K562 (cell line): ENCODE measurements around the gene CSF1R. TPM values are rescaled to one million over a fixed set of nuclear protein-coding genes. Genes with fewer than 3 reads are reported as not detected.
"Not testable (repeated sequence)": the region's sequence is repeated elsewhere in the genome, so short reads cannot be mapped to it uniquely, and the experiment has no call there.

Source experiments
- ATF1 ChIP-seq, 2 experiments: fragments of 450-650 bp in 1 of 2; IDR thresholded peaks; 2 replicates each; pipeline ENCODE4 v1.6.1; 2016; ENCODE audit warnings: missing compliant biosample characterization in 1 of 2, missing genetic modification characterization in 1 of 2
- CC2D1A ChIP-seq: fragments of 450-650 bp; IDR thresholded peaks from 2 replicates; pipeline ENCODE4 v1.6.1; 2017; ENCODE audit warnings: mild to moderate bottlenecking
- DACH1 ChIP-seq: fragments of 450-650 bp; IDR thresholded peaks from 2 replicates; pipeline ENCODE4 v1.6.1; 2018; ENCODE audit not compliant: partially characterized antibody
- GTF2E2 ChIP-seq: fragments of 200-800 bp; sonication (Bioruptor generic); IDR thresholded peaks from 2 replicates; pipeline ENCODE4 v1.6.1; 2016; ENCODE audit warnings: missing genetic modification characterization, missing compliant biosample characterization
- HLTF ChIP-seq: fragments of 450-650 bp; IDR thresholded peaks from 2 replicates; pipeline ENCODE4 v1.6.1; 2016
- MECOM ChIP-seq: fragments of 250-450 bp; sonication (Bioruptor Pico); IDR thresholded peaks from 2 replicates; pipeline ENCODE4 v1.8.0; 2022; ENCODE audit warnings: inconsistent platforms
- NR2C1 ChIP-seq, 2 experiments: fragments of 450-650 bp; IDR thresholded peaks; 2 replicates each; pipeline ENCODE4 v1.6.1; 2017; ENCODE audit warnings: mild to moderate bottlenecking in 2 of 2, antibody characterized with exemption in 1 of 2, inconsistent platforms in 1 of 2, missing compliant biosample characterization in 1 of 2, missing genetic modification characterization in 1 of 2
- RBFOX2 ChIP-seq: fragments of 200-400 bp; formaldehyde crosslinking; IDR thresholded peaks from 2 replicates; pipeline ENCODE4 v1.6.1; 2017; ENCODE audit warnings: low read depth, mild to moderate bottlenecking, low read length, moderate library complexity
- SMARCA4 ChIP-seq: fragments of 450-650 bp; IDR thresholded peaks from 2 replicates; pipeline ENCODE4 v1.6.1; 2016
- SPI1 ChIP-seq: IDR thresholded peaks from 2 replicates; pipeline ENCODE4 v1.6.1; 2011; ENCODE audit warnings: low read depth, low read length, control low read depth, borderline replicate concordance
- TAL1 ChIP-seq: fragments of 450-650 bp; IDR thresholded peaks from 2 replicates; pipeline ENCODE4 v1.6.1; 2016; ENCODE audit warnings: mild to moderate bottlenecking
- ZBED1 ChIP-seq: IDR thresholded peaks from 2 replicates; pipeline ENCODE4 v1.6.1; 2014
- ZNF224 ChIP-seq: sonication (generic); formaldehyde crosslinking; IDR thresholded peaks from 2 replicates; pipeline ENCODE4 v1.8.0; 2022; ENCODE audit warnings: mild to moderate bottlenecking, missing genetic modification reagents
- ZNF324 ChIP-seq: fragments of 250-450 bp; sonication (Bioruptor Pico); IDR thresholded peaks from 2 replicates; pipeline ENCODE4 v1.4.0; 2020; ENCODE audit warnings: mild to moderate bottlenecking
- polyA plus RNA-seq, 8 experiments: library from polyadenylated mRNA; depleted of rRNA in 4 of 8; stranded (reverse) in 5 of 8; unstranded in 3 of 8; fragments of >200 nt; fragmentation: Nextera tagmentation in 2 of 8; fragmentation: Illumina TruSeq in 1 of 8; extraction: Ambion mirVana in 2 of 8; extraction: Trizol in 1 of 8; gene quantifications; 2 replicates each; pipeline versions ENCODE4 v1.2.1 to v1.2.3, GENCODE V29; 2011 to 2014; ENCODE audit warnings: inconsistent platforms in 1 of 8, missing spikeins in 1 of 8
- total RNA-seq, 7 experiments: library from RNA; depleted of rRNA in 6 of 7; stranded (reverse); fragments of >200 nt in 6 of 7; fragmentation: Illumina TruSeq in 2 of 7; extraction: Trizol in 2 of 7; gene quantifications; 2 replicates each; pipeline versions ENCODE4 v1.2.1 to v1.2.3, GENCODE V29; 2011 to 2021; ENCODE audit warnings: low replicate concordance in 1 of 7
- TF ChIP-seq, protein P1 (sequence below), 2 experiments: IDR thresholded peaks; 2 replicates each; pipeline ENCODE4 v1.6.1; 2011; ENCODE audit warnings: borderline replicate concordance in 1 of 2, control low read depth in 1 of 2, low read depth in 1 of 2, low read length in 1 of 2, mild to moderate bottlenecking in 1 of 2, mixed read lengths in 1 of 2, moderate library complexity in 1 of 2; ENCODE audit not compliant: insufficient read depth in 1 of 2, insufficient read length in 1 of 2, poor library complexity in 1 of 2, severe bottlenecking in 1 of 2; ENCODE audit errors: extremely low read depth in 1 of 2
- TF ChIP-seq, protein P2 (sequence below): sonication (generic); formaldehyde crosslinking; IDR thresholded peaks from 2 replicates; pipeline ENCODE4 v1.8.0; 2023; ENCODE audit warnings: mild to moderate bottlenecking, missing genetic modification reagents
- TF ChIP-seq, protein P3 (sequence below): conservative IDR thresholded peaks from 2 replicates; pipeline ENCODE4 v1.6.1; 2011; ENCODE audit warnings: low read depth, mild to moderate bottlenecking, low read length; ENCODE audit not compliant: control insufficient read depth
- TF ChIP-seq, protein P4 (sequence below): fragments of 250-450 bp; sonication (Bioruptor Pico); IDR thresholded peaks from 2 replicates; pipeline ENCODE4 v1.4.0; 2020

CSF1R gene
- total and polyA plus RNA-seq, 9 of the 15 experiments (the other 6 are each of a cell fraction or from before 2014, with no cell fraction given): 0.03 to 0.64 (median 0.20) TPM; not detected in 6

DNA sequence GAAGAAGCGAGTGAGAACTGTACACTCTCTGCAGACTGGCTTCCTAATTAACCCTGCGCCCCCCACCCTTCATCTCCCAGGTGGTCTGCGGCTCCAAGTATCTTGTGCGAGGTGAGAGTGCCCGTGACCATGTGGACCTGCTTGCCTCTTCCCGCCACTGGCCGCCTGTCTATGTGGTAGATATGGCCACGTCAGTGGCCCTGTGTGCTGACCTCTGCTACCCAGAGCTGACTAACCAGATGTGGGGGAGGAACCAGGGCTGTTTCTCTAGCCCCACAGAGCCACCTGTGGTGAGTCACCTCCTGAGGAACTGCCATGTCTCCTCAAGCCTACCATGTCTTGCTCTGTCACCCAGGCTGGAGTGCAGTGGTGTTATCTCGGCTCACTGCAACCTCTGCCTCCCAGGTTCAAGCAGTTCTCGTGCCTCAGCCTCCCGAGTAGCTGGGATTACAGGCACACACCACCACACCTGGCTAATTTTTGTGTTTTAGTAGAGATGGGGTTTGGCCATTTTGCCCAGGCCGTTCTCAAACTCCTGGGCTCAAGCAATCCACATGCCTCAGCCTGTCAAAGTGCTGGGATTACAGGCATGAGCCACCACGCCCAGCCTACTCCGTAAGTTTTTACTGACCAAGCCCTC lies 36.1 kb downstream of the CSF1R start (continued):
- TF ChIP-seq GTF2E2 (tag) (peak; percentile 52; the same call in 1 of the 2 replicates), ZNF324 (CRISPR knock-in tag) (peak; percentile 43; the same call in 1 of the 2 replicates), DACH1 (peak; percentile 48), MECOM (0 out of 2 replicates have a peak, but pooled peaks have one; percentile 17), CC2D1A (peak; percentile 49; the same call in 1 of the 2 replicates), ZNF224 (CRISPR knock-in tag) (0 out of 2 replicates have a peak, but pooled peaks have one; percentile 11), SMARCA4 (peak; percentile 97), ZBED1 (0 out of 2 replicates have a peak, but pooled peaks have one; percentile 64), HLTF (0 out of 2 replicates have a peak, but pooled peaks have one; percentile 65), ATF1 (tag; IDR thresholded peaks at IDR 0.05) (peak; percentile 84), RBFOX2 (peak; percentile 56), NR2C1 (IDR thresholded peaks at IDR 0.05) (peak; percentile 80), NR2C1 (tag; IDR thresholded peaks at IDR 0.05) (peak; percentile 86), SPI1 (peak; percentile 71; the same call in 1 of the 2 replicates), TAL1 (peak; percentile 74)
- TF ChIP-seq, protein P1, sequence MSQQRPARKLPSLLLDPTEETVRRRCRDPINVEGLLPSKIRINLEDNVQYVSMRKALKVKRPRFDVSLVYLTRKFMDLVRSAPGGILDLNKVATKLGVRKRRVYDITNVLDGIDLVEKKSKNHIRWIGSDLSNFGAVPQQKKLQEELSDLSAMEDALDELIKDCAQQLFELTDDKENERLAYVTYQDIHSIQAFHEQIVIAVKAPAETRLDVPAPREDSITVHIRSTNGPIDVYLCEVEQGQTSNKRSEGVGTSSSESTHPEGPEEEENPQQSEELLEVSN (IDR thresholded peaks at IDR 0.05; ENCODE audit: borderline replicate concordance in 1 of 2, extremely low read depth in 1 of 2, insufficient read depth in 1 of 2, insufficient read length in 1 of 2, low read depth in 1 of 2, low read length in 1 of 2, poor library complexity in 1 of 2, severe bottlenecking in 1 of 2): peak; percentile 98 to 100
- TF ChIP-seq ATF1 (CRISPR knock-in tag; IDR thresholded peaks at IDR 0.05): not testable (repeated sequence)
- TF ChIP-seq, protein P2, sequence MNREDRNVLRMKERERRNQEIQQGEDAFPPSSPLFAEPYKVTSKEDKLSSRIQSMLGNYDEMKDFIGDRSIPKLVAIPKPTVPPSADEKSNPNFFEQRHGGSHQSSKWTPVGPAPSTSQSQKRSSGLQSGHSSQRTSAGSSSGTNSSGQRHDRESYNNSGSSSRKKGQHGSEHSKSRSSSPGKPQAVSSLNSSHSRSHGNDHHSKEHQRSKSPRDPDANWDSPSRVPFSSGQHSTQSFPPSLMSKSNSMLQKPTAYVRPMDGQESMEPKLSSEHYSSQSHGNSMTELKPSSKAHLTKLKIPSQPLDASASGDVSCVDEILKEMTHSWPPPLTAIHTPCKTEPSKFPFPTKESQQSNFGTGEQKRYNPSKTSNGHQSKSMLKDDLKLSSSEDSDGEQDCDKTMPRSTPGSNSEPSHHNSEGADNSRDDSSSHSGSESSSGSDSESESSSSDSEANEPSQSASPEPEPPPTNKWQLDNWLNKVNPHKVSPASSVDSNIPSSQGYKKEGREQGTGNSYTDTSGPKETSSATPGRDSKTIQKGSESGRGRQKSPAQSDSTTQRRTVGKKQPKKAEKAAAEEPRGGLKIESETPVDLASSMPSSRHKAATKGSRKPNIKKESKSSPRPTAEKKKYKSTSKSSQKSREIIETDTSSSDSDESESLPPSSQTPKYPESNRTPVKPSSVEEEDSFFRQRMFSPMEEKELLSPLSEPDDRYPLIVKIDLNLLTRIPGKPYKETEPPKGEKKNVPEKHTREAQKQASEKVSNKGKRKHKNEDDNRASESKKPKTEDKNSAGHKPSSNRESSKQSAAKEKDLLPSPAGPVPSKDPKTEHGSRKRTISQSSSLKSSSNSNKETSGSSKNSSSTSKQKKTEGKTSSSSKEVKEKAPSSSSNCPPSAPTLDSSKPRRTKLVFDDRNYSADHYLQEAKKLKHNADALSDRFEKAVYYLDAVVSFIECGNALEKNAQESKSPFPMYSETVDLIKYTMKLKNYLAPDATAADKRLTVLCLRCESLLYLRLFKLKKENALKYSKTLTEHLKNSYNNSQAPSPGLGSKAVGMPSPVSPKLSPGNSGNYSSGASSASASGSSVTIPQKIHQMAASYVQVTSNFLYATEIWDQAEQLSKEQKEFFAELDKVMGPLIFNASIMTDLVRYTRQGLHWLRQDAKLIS (CRISPR knock-in tag): 0 out of 2 replicates have a peak, but pooled peaks have one; percentile 35
- TF ChIP-seq, protein P3, sequence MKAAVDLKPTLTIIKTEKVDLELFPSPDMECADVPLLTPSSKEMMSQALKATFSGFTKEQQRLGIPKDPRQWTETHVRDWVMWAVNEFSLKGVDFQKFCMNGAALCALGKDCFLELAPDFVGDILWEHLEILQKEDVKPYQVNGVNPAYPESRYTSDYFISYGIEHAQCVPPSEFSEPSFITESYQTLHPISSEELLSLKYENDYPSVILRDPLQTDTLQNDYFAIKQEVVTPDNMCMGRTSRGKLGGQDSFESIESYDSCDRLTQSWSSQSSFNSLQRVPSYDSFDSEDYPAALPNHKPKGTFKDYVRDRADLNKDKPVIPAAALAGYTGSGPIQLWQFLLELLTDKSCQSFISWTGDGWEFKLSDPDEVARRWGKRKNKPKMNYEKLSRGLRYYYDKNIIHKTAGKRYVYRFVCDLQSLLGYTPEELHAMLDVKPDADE: 0 out of 2 replicates have a peak, but pooled peaks have one; percentile 25
- TF ChIP-seq, protein P4, sequence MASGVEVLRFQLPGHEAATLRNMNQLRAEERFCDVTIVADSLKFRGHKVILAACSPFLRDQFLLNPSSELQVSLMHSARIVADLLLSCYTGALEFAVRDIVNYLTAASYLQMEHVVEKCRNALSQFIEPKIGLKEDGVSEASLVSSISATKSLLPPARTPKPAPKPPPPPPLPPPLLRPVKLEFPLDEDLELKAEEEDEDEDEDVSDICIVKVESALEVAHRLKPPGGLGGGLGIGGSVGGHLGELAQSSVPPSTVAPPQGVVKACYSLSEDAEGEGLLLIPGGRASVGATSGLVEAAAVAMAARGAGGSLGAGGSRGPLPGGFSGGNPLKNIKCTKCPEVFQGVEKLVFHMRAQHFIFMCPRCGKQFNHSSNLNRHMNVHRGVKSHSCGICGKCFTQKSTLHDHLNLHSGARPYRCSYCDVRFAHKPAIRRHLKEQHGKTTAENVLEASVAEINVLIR (CRISPR knock-in tag): peak; percentile 51; the same call in 1 of the 2 replicates
